H1 (cell line): ENCODE measurements around the gene PKD1. TPM values are rescaled to one million over a fixed set of nuclear protein-coding genes. Genes with fewer than 3 reads are reported as not detected.
"Not testable (repeated sequence)": the region's sequence is repeated elsewhere in the genome, so short reads cannot be mapped to it uniquely, and the experiment has no call there.

Experiments
- CTCF ChIA-PET: fragments of 300-600 bp; sonication (Branson Sonifier 250); formaldehyde crosslinking; loops from one replicate; lab custom pipeline; 2021; ENCODE audit not compliant: partially characterized antibody; lab: Charles Lee
- POLR2A ChIA-PET: fragments of 300-600 bp; sonication (Branson Sonifier 250); formaldehyde crosslinking; loops from one replicate; lab custom pipeline; 2021; ENCODE audit warnings: inconsistent platforms; ENCODE audit not compliant: partially characterized antibody; lab: Charles Lee
- DNase-seq, 2 experiments: peaks; one replicate each; pipeline versions ENCODE4 v3.0.0 to v3.0.0-alpha.2; 2010 to 2022; ENCODE audit warnings: low spot score in 2 of 2, low read depth in 1 of 2, mixed read lengths in 1 of 2
- FAIRE-seq: peaks from 2 replicates; lab custom pipeline; 2011; peaks lifted over from hg19 to GRCh38; lab: Jason Lieb, UNC
- H2AFZ ChIP-seq: 2 replicates; pipeline ENCODE4 v1.8.1; 2012; ENCODE audit warnings: low read length, inconsistent platforms
- H2AK5ac ChIP-seq: 2 replicates; pipeline ENCODE4 v1.6.1; 2013; ENCODE audit warnings: low read depth, low read length
- H2BK120ac ChIP-seq: replicated peaks from 2 replicates; pipeline ENCODE3; 2013; ENCODE audit warnings: low read depth, low read length, inconsistent platforms
- H2BK12ac ChIP-seq: 2 replicates; pipeline ENCODE4 v1.6.1; 2013; ENCODE audit warnings: low read depth, low read length
- H2BK15ac ChIP-seq: 2 replicates; pipeline ENCODE4 v1.6.1; 2013; ENCODE audit warnings: low read length
- H2BK20ac ChIP-seq: 2 replicates; pipeline ENCODE4 v1.6.1; 2013; ENCODE audit warnings: low read length
- H2BK5ac ChIP-seq: 2 replicates; pipeline ENCODE4 v1.6.1; 2013; ENCODE audit warnings: low read depth, low read length
- H3K14ac ChIP-seq: 2 replicates; pipeline ENCODE4 v1.6.1; 2013; ENCODE audit warnings: inconsistent platforms; ENCODE audit not compliant: insufficient read length
- H3K18ac ChIP-seq: 2 replicates; pipeline ENCODE4 v1.6.1; 2013; ENCODE audit warnings: low read length; ENCODE audit errors: extremely low read depth
- H3K23ac ChIP-seq: 2 replicates; pipeline ENCODE4 v1.6.1; 2013; ENCODE audit warnings: inconsistent platforms; ENCODE audit not compliant: insufficient read length
- H3K23me2 ChIP-seq: 2 replicates; pipeline ENCODE4 v1.6.1; 2013; ENCODE audit warnings: low read depth, low read length
- H3K27ac ChIP-seq: 2 replicates; pipeline ENCODE4 v1.6.1; 2011; ENCODE audit warnings: low read depth, low read length, inconsistent platforms
- H3K27me3 ChIP-seq, 4 experiments: replicated peaks in 1 of 4; 1 replicate in 1 of 4; 2 replicates in 3 of 4; pipeline versions ENCODE4 v1.6.1 to v1.8.1; 2011 to 2013; ENCODE audit warnings: low read length in 3 of 4, mild to moderate bottlenecking in 3 of 4, inconsistent platforms in 2 of 4, mixed read lengths in 2 of 4, moderate library complexity in 1 of 4; ENCODE audit not compliant: control insufficient read depth in 3 of 4, insufficient read depth in 3 of 4; ENCODE audit errors: extremely low read depth in 1 of 4
- H3K36me3 ChIP-seq, 4 experiments: 2 replicates each; pipeline versions ENCODE4 v1.6.1 to v1.8.1; 2011 to 2013; ENCODE audit warnings: mild to moderate bottlenecking in 4 of 4, low read length in 3 of 4, moderate library complexity in 2 of 4, control low read depth in 1 of 4, inconsistent platforms in 1 of 4; ENCODE audit not compliant: insufficient read depth in 4 of 4, control insufficient read depth in 2 of 4
- H3K4ac ChIP-seq: replicated peaks from 2 replicates; pipeline ENCODE3; 2013; ENCODE audit warnings: low read length, low read depth, mixed read lengths, inconsistent platforms; ENCODE audit not compliant: insufficient read length
- H3K4me1 ChIP-seq, 4 experiments: replicated peaks in 1 of 4; 1 replicate in 1 of 4; 2 replicates in 3 of 4; pipeline versions ENCODE4 v1.6.1 to v1.8.1; 2011 to 2013; ENCODE audit warnings: low read length in 3 of 4, inconsistent platforms in 2 of 4, mixed read lengths in 1 of 4; ENCODE audit not compliant: insufficient read depth in 4 of 4, control insufficient read depth in 3 of 4
- H3K4me2 ChIP-seq, 2 experiments: 2 replicates each; pipeline versions ENCODE4 v1.6.1 to v1.8.1; 2011 to 2013; ENCODE audit warnings: low read depth in 2 of 2, low read length in 2 of 2, control low read depth in 1 of 2, inconsistent platforms in 1 of 2, mild to moderate bottlenecking in 1 of 2; ENCODE audit not compliant: insufficient read depth in 1 of 2
- H3K4me3 ChIP-seq, 4 experiments: fragments of 200-600, 300-600 bp in 1 of 4; sonication (generic), shearing (Covaris generic), sonication (Bioruptor Twin) in 1 of 4; 2 replicates each; pipeline versions ENCODE4 v1.5.1 to v1.8.1; 2011 to 2016; ENCODE audit warnings: low read length in 4 of 4, low read depth in 3 of 4, control low read depth in 2 of 4, inconsistent platforms in 2 of 4, mild to moderate bottlenecking in 2 of 4, mixed read lengths in 1 of 4, moderate library complexity in 1 of 4; ENCODE audit not compliant: insufficient read depth in 2 of 4; ENCODE audit errors: extremely low read depth in 1 of 4
- H3K56ac ChIP-seq: replicated peaks from 2 replicates; pipeline ENCODE3; 2013; ENCODE audit warnings: low read depth, mild to moderate bottlenecking, mixed read lengths, low read length, inconsistent platforms; ENCODE audit not compliant: insufficient read length
- H3K79me1 ChIP-seq: 2 replicates; pipeline ENCODE4 v1.6.1; 2013; ENCODE audit warnings: low read depth, low read length, control low read depth
- H3K79me2 ChIP-seq, 2 experiments: 2 replicates each; pipeline versions ENCODE4 v1.6.1 to v1.8.1; 2012 to 2013; ENCODE audit warnings: low read length in 2 of 2, mild to moderate bottlenecking in 2 of 2, inconsistent platforms in 1 of 2; ENCODE audit not compliant: insufficient read depth in 2 of 2, control insufficient read depth in 1 of 2
- H3K9ac ChIP-seq, 4 experiments: replicated peaks in 1 of 4; 1 replicate in 1 of 4; 2 replicates in 3 of 4; pipeline versions ENCODE4 v1.6.1 to v1.8.1; 2011 to 2013; ENCODE audit warnings: low read depth in 3 of 4, low read length in 3 of 4, control low read depth in 2 of 4, mild to moderate bottlenecking in 2 of 4, moderate library complexity in 2 of 4, inconsistent platforms in 1 of 4; ENCODE audit errors: extremely low read depth in 1 of 4
- H3K9me3 ChIP-seq, 2 experiments: 2 replicates each; pipeline versions ENCODE4 v1.6.1 to v1.8.1; 2012 to 2013; ENCODE audit warnings: mild to moderate bottlenecking in 2 of 2, moderate library complexity in 2 of 2, control low read depth in 1 of 2, inconsistent platforms in 1 of 2, low read depth in 1 of 2, low read length in 1 of 2, mixed read lengths in 1 of 2; ENCODE audit not compliant: insufficient read depth in 2 of 2
- H4K20me1 ChIP-seq, 2 experiments: replicated peaks in 1 of 2; 2 replicates each; pipeline versions ENCODE3 to v1.8.1; 2011 to 2013; ENCODE audit warnings: inconsistent platforms in 2 of 2, low read length in 2 of 2, mild to moderate bottlenecking in 1 of 2; ENCODE audit not compliant: insufficient read depth in 2 of 2, control insufficient read depth in 1 of 2
- H4K5ac ChIP-seq: 2 replicates; pipeline ENCODE4 v1.6.1; 2013; ENCODE audit warnings: low read length, low read depth, mixed read lengths, inconsistent platforms; ENCODE audit not compliant: insufficient read length
- H4K8ac ChIP-seq: 2 replicates; pipeline ENCODE4 v1.8.0; 2013; ENCODE audit warnings: mild to moderate bottlenecking, moderate library complexity, low read length, inconsistent platforms; ENCODE audit not compliant: insufficient read depth; ENCODE audit errors: extremely low read depth
- H4K91ac ChIP-seq: replicated peaks from 2 replicates; pipeline ENCODE3; 2013; ENCODE audit warnings: low read length, mixed read lengths, inconsistent platforms; ENCODE audit not compliant: insufficient read length
- WGBS, 2 experiments: shearing (Covaris generic) in 1 of 2; methylation state at CpG; one replicate each; pipeline versions ENCODE4 v1.1.6 to v1.1.7; 2013 to 2015; ENCODE audit warnings: low lambda C conversion rate in 2 of 2, mixed read lengths in 2 of 2, inconsistent platforms in 1 of 2, low coverage in 1 of 2, missing lambda C conversion rate in 1 of 2; ENCODE audit not compliant: insufficient replicate concordance in 2 of 2, insufficient coverage in 1 of 2, insufficient read length in 1 of 2; ENCODE audit errors: extremely low coverage in 1 of 2, missing lambda C conversion rate in 1 of 2; 5-methylcytosine and 5-hydroxymethylcytosine counted together
- polyA plus RNA-seq, 7 experiments: library from polyadenylated mRNA; depleted of rRNA in 3 of 7; stranded (reverse) in 5 of 7; unstranded in 2 of 7; fragments of >200 nt in 5 of 7; fragments of 200-250 nt in 2 of 7; gene quantifications; 1 replicate in 5 of 7; 2 replicates in 1 of 7; 4 replicates in 1 of 7; pipeline versions ENCODE4 v1.2.1 to v1.2.3, GENCODE V29; 2011 to 2013; ENCODE audit warnings: missing spikeins in 2 of 7, mixed read lengths in 2 of 7
- total RNA-seq: library from RNA; stranded (reverse); fragmentation: NEBNext Ultra II Directional; extraction: Animal tissue kit (Norgen Biotek cat#: 25700); gene quantifications from 2 replicates; pipeline ENCODE4 v1.2.1, GENCODE V29; 2021

The PKD1 gene
- total and polyA plus RNA-seq, 2 of the 8 experiments (the other 6 are each of a cell fraction or from before 2014, with no cell fraction given): 40.6 to 52.7 TPM

- H3K4me3 ChIP-seq, FAIRE-seq, H3K79me1 ChIP-seq, H4K20me1 ChIP-seq, H3K18ac ChIP-seq, H3K27me3 ChIP-seq, H4K91ac ChIP-seq, H2BK120ac ChIP-seq, H3K56ac ChIP-seq, H3K4me1 ChIP-seq, H3K4ac ChIP-seq, H2BK5ac ChIP-seq, DNase-seq, H2BK20ac ChIP-seq, H2AFZ ChIP-seq, H3K23me2 ChIP-seq, H4K8ac ChIP-seq, H3K79me2 ChIP-seq, H3K4me2 ChIP-seq, H3K23ac ChIP-seq, H2AK5ac ChIP-seq, H3K27ac ChIP-seq, H2BK12ac ChIP-seq, POLR2A ChIA-PET, H2BK15ac ChIP-seq, CTCF ChIA-PET, H3K14ac ChIP-seq, H3K9me3 ChIP-seq, H3K9ac ChIP-seq, H4K5ac ChIP-seq: not testable (repeated sequence)
- H3K36me3 ChIP-seq: peaks cover 0 to 40% (median 0%) of the 10 kb centered on the region in 4 experiments; a peak in 2 of 8 replicates
- WGBS, 2 experiments: 89% methylated on average over 13 of the region's 36 CpGs; no CpG with 5 or more reads in 1 of the 2 experiments
Observed at GRCh38 chr16:2111009-2111353, 24.7 kb downstream of the PKD1 start.

GRCh38 chr16:2110332-2111008 lies 25.2 kb downstream of the PKD1 start:
- not testable (repeated sequence) for H2BK20ac ChIP-seq, H4K20me1 ChIP-seq
- 94% methylated on average over 35 of the region's 43 CpGs; no CpG with 5 or more reads in 1 of the 2 experiments for WGBS, 2 experiments

More at GRCh38 chr16:2110332-2111008, 25.2 kb downstream of the PKD1 start:
- H4K91ac ChIP-seq, CTCF ChIA-PET, H3K18ac ChIP-seq, H3K23me2 ChIP-seq, FAIRE-seq, H2BK12ac ChIP-seq, H3K56ac ChIP-seq, H3K4me1 ChIP-seq, H3K4ac ChIP-seq, H3K14ac ChIP-seq, H3K27ac ChIP-seq, H2AFZ ChIP-seq, H3K4me3 ChIP-seq, H2BK120ac ChIP-seq, H3K79me2 ChIP-seq, H2BK5ac ChIP-seq, H3K4me2 ChIP-seq, DNase-seq, H4K8ac ChIP-seq, H3K79me1 ChIP-seq, H2AK5ac ChIP-seq, H3K23ac ChIP-seq, H3K9me3 ChIP-seq, POLR2A ChIA-PET, H3K9ac ChIP-seq, H3K27me3 ChIP-seq, H2BK15ac ChIP-seq, H4K5ac ChIP-seq: not testable (repeated sequence)
- H3K36me3 ChIP-seq: peaks cover 0 to 40% (median 0%) of the 10 kb centered on the region in 4 experiments; a peak in 2 of 8 replicates
